NCI-H2196 (cell line): ENCODE results near the gene CTNNA2.

Experiments
- DNase-seq: peaks from one replicate; lab custom pipeline; 2025; ENCODE audit not compliant: unreplicated experiment; lab: John Stamatoyannopoulos, UW

Gene CTNNA2

GRCh38 chr2:79782576-79783452 lies 270.0 kb downstream of the CTNNA2 start:
- no peak for DNase-seq

GRCh38 chr2:79788952-79789651 lies 276.3 kb downstream of the CTNNA2 start:
- DNase-seq = no peak

DNA sequence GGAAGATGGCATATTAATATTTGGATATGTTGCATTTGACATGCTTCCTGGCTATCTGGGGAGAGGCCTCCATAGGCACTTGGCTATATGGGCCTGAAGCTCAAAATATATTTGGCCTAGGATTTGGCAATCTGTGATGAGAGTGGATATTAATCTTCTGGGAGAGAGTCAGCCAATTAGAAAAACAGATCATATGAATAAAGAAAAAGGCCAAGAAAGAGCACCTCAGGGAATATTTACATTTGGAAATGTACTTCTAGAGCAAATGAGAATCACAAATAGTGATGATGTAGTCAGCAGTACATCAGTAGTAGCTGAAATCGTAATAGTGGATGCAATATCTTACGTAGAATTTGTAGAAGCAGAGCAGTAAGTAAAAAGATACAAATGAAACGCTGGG lies 277.0 kb downstream of the CTNNA2 start:
- no peak for DNase-seq

DNA sequence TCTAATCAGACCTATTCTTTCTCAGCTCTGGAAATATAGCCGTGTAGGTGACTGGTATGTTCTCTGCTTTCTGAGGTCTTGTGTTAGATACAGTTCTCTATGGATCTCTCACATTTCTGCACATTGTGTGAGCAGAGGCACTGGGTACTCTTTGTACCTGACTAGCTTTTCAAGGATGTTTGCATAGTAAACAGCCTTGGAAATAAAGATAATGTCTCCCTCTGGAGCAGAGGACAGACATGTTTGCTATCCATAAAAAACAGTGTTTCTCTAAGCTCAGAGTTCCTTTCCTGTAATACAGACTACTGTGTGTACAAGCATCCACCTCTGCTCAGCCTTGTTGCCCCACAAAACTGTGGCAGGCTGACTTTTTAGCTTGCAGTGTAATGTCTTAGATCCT lies 279.2 kb downstream of the CTNNA2 start:
- DNase-seq = no peak

DNA sequence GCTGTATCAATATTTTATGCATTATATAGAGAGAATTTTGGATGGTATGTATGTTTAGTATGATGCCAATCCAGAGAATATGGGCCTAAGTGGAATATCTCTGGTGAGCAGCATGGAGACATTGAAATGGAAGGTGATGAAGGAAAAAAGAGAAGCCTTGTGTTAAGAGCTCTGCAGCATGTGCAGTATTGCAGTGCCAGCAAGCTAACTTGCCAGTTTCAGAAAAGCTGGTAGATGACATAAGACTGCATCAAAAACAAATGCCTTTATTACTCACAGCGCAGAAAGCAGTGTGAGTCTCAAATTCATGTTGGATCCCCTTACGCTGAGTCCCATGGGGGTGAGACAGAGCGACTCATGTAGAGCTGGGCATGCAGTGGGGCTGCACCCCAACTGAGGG lies 280.2 kb downstream of the CTNNA2 start:
- DNase-seq = no peak

- DNase-seq = no peak
Observed at GRCh38 chr2:79796641-79797040, 283.8 kb downstream of the CTNNA2 start.

- DNase-seq = no peak
Observed at GRCh38 chr2:79798776-79799175, 285.9 kb downstream of the CTNNA2 start.

GRCh38 chr2:79799729-79800128 lies 286.9 kb downstream of the CTNNA2 start:
- no peak for DNase-seq

GRCh38 chr2:79801082-79801481 lies 288.2 kb downstream of the CTNNA2 start:
- no peak for DNase-seq

GRCh38 chr2:79817288-79817687 lies 304.4 kb downstream of the CTNNA2 start:
- no peak for DNase-seq

DNA sequence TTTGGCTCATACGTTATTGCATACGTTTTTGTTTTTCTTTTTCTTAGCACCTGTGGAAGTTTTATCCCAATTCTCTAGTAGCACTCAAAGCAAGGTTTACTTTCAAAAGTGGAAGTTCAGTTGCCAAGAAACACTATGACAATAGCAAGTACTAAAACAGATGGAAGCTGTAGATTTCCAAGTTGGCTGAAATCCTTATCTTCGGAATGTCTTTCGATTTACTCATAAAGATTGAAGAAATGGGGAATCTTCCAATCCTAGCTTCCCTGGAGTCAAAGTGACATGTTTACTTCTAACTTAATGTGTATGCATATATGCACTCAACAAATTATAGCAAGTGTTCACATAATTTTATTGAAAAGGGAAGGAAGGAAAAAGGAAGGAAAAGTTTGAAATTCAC lies 307.4 kb downstream of the CTNNA2 start:
- DNase-seq = no peak

DNA sequence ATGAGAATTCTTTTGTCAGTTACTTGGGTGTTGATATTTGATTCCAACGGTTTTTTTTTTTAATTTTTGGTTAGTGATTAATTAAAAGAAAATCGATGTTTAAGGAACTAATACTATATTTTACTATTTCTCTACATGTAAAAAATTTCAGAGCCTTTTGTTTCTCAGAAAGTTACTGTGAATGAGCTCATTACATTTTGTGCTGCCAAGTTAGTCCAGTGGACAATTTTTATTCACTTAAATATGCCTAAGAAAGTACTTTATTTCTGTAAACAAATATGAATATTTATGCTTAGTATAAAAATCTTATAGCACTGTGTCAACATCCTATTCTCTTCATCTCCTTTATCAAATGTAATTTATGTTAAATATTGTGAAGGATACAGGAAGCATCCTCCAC lies 309.3 kb downstream of the CTNNA2 start:
- no peak for DNase-seq

GRCh38 chr2:79824086-79824786 lies 311.4 kb downstream of the CTNNA2 start:
- DNase-seq = no peak

- no peak for DNase-seq
Observed at GRCh38 chr2:79827881-79828280, 315.0 kb downstream of the CTNNA2 start.

DNA sequence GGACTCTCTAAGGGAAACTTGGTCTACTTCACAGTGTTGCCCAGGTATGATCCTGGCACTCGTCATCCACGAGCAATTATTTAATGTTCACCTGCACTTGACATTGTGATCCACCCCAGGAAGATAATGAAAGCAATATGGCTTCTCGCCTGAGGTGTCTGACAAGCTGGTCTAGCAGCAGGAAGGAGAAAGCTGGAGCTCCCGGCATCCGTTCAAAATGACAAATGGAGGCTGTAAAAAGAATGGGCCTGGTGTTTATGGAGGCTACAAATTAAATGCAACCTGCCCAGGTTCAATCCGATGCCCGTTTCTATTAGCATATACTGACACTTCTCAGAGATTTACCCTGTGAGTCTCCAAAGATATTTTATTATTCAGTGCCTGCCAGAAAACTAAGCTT lies 317.6 kb downstream of the CTNNA2 start:
- DNase-seq = no peak

- DNase-seq = no peak
Observed at GRCh38 chr2:79831961-79832360, 319.1 kb downstream of the CTNNA2 start.

DNA sequence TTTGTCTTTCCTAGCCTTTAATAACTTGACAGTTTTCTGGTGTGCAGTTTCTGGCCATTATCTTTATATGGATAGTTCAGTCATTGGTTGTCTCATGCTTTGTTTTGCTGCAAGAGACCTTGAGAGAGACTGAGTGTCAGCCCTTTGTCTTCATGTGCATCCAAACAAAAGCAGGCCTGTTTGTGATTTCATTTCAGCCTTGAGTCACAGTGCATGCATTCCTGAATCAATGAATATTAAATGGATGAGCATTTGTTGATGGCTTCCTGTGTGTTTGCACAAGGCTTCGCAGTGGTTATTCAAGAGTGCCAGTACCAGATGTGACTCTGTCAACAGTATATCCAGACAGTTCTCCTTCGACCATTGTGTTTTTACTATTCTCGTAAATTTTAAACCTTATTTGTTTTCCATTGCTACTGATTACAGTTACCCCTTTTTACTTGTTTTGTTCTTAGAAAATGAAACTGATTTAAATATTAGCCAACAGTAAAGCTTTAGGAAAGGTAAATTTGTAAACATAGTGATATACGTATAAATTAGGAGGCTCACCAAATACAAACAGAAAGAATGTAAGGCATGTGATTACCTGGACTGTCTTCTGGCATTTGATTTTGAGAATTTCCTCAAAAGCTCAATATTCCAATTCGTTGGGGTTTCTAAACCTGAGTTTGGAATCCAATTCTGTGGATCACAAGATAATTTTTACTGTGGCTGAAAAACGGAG lies 319.8 kb downstream of the CTNNA2 start:
- no peak for DNase-seq

DNA sequence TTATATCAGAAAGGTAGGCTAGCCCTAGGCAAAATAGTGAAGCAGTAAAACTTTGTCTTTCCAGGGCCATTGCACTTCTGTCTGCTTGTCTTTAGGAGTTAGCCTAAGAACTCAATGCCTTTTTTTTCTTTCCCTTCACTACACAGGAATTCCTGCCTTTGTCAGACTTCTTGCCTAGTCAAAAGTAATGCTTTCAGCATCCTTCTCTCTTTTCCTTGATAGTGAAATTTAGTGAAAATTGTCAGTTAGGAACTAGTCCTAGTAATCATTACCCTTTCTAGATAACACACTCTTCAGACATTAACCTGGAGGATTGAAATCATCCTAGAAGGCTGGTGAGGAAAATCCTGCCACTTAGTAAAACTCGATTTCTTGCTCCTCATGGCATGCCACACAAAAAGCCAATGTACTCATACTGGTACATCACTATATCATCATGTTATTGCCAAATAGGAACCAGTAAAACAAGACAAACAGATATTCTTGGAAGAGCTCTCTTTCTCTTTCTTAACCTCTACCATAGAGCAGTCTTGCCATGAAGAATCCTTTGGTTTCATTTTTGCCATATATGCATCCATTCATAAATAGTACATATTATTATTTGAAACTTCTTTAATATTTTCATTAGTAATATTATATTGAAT lies 320.5 kb downstream of the CTNNA2 start:
- DNase-seq = no peak

GRCh38 chr2:79835911-79836310 lies 323.1 kb downstream of the CTNNA2 start:
- no peak for DNase-seq

GRCh38 chr2:79844011-79844410 lies 331.2 kb downstream of the CTNNA2 start:
- DNase-seq = no peak

- no peak for DNase-seq
Observed at GRCh38 chr2:79846878-79847277, 334.0 kb downstream of the CTNNA2 start.
